Measurements from ENCODE around the gene NR2C2AP. TPM values are rescaled to one million over a fixed set of nuclear protein-coding genes. Genes with fewer than 3 reads are reported as not detected.

The NR2C2AP gene
- total RNA-seq, 1 experiment from 2014 or later = 31.7 TPM

GRCh38 chr19:19205416-19206410 is 2.5 kb upstream of the NR2C2AP start:
- DNase-seq = no peak
- H3K4me2 ChIP-seq (ENCODE audit: insufficient read depth, insufficient read length, low read length) = no peak overlapping the region
- H3K4ac ChIP-seq (ENCODE audit: low read depth, low read length) = no peak overlapping the region
- no peak overlapping the region for H3K9ac ChIP-seq (ENCODE audit: extremely low read depth, insufficient read length, low read length)
- H4K91ac ChIP-seq (ENCODE audit: insufficient read length, low read depth, low read length) = no peak overlapping the region
- peaks cover 0 to 15% (median 10%) of the 10 kb centered on the region in 3 experiments; a peak in 6 of 7 replicates for H3K36me3 Mint-ChIP-seq (ENCODE audit: insufficient read depth in 1 of 3, low read depth in 3 of 3)
- H2BK120ac ChIP-seq (ENCODE audit: low read depth, low read length, poor library complexity, severe bottlenecking) = no peak overlapping the region
- no peaks in the 10 kb centered on the region for H3K79me1 ChIP-seq (ENCODE audit: insufficient read depth, low read depth, low read length, poor library complexity, severe bottlenecking)
- H2AFZ ChIP-seq (ENCODE audit: low read length) = no peak overlapping the region
- no peaks in the 10 kb centered on the region for H3K9me3 ChIP-seq (ENCODE audit: control insufficient read depth, low read depth, low read length)
- WGBS (ENCODE audit: extremely low coverage, insufficient read length, low lambda C conversion rate) = no CpG with 5 or more reads among the region's 14 CpGs
- no peak overlapping the region for H3K4me3 Mint-ChIP-seq
- TF ChIP-seq CTCF (conservative IDR thresholded peaks at IDR 0.05) = no peak
- no peaks in the 10 kb centered on the region for H3K79me2 ChIP-seq (ENCODE audit: insufficient read depth, low read length)
- H3K23ac ChIP-seq (ENCODE audit: insufficient read length, low read depth, low read length) = no peak overlapping the region
- H3K4me1 Mint-ChIP-seq = peaks cover 14 to 25% of the 10 kb centered on the region in 2 experiments
- no peak overlapping the region for H4K8ac ChIP-seq (replicated peaks; ENCODE audit: insufficient read length, low read depth, low read length)
- no peak overlapping the region for H3K27ac ChIP-seq (ENCODE audit: insufficient read length, low read depth, low read length)
- no peak overlapping the region for H2AK5ac ChIP-seq (ENCODE audit: insufficient read length, low read length)
- H2BK20ac ChIP-seq (ENCODE audit: low read depth, low read length, poor library complexity, severe bottlenecking) = no peak overlapping the region
- H2BK12ac ChIP-seq (ENCODE audit: insufficient read length, low read depth, low read length) = no peak overlapping the region
- H3K56ac ChIP-seq (ENCODE audit: insufficient read length, low read depth, low read length) = no peak overlapping the region
- no peak overlapping the region for H2BK15ac ChIP-seq (ENCODE audit: low read depth, low read length)
- H3K9me3 Mint-ChIP-seq = peaks cover 0 to 9% of the 10 kb centered on the region in 2 experiments; a peak in 3 of 5 replicates
- H3K23me2 ChIP-seq (ENCODE audit: insufficient read length, low read depth, low read length, poor library complexity, severe bottlenecking) = peaks cover 7% of the 10 kb centered on the region
- H3K27me3 ChIP-seq (ENCODE audit: insufficient read depth, low read length) = peaks cover 25% of the 10 kb centered on the region; the same call in 1 of the 2 replicates
- H4K5ac ChIP-seq (ENCODE audit: insufficient read length, low read depth, low read length) = no peak overlapping the region
- H3K27ac Mint-ChIP-seq = no peak overlapping the region
- peaks cover 77% of the 10 kb centered on the region for H3K27me3 Mint-ChIP-seq (ENCODE audit: low read depth)
- no peaks in the 10 kb centered on the region for H4K20me1 ChIP-seq (ENCODE audit: control insufficient read depth, insufficient read depth, insufficient read length)
- no peaks in the 10 kb centered on the region for H3K4me1 ChIP-seq (ENCODE audit: insufficient read depth, low read length)
- H3T11ph ChIP-seq (ENCODE audit: low read length) = no peak overlapping the region
- no peak overlapping the region for H3K18ac ChIP-seq (ENCODE audit: insufficient read length, low read depth, low read length)
- no peak overlapping the region for H2BK5ac ChIP-seq (ENCODE audit: insufficient read length, low read length)
- H3K14ac ChIP-seq (ENCODE audit: insufficient read depth, low read length) = no peak overlapping the region
